Activated CD4-positive, alpha-beta T cell treated with anti-CD3 and anti-CD28 coated beads for 1 hour (primary cell): ENCODE data around the gene LTBP3.

Experiments used
- DNase-seq: peaks from one replicate; pipeline ENCODE4 v3.0.0-alpha.2; 2020

Gene LTBP3

GRCh38 chr11:65552388-65552951, 5.7 kb downstream of the LTBP3 start:
- DNase-seq, result no peak

DNA sequence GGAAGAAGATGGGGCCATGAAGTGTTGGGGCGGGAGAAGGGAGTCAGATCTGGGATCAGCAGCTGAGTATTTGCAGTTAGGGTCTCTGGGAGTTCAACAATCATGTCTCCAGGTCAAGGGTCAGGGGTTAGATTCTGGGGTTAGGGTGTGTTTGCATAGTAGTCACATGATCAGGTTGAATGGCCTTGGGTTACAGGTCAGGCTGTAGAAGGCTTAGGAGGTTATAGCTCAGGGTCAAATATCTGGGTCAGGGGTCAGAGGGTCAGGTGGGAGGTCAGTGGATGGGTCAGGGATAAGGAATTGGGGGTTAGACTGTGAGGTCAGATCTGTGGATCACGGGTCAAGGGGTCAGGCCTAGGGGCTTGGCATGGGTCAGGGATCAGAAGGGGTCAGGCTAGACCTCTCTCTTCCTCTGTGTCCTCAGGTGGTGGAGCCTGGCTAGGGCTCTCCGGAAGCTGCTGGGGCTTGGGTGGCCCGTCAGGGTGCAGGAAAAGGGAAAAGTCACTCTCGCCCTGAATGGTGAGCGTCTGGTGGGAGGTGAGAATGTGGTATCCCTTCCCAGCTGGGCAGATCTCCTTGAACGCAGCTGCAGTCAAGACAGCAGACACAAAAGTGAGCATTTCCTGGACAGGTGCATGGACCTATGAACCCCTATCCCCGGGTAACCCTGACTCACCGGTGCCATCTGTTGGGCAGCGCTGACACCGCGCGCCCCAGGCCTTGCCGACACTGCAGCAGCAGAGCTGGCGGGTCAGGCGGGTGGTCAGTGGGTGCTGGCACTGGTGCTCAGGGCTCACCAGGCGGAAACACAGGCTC, 6.4 kb downstream of the LTBP3 start:
- no peak for DNase-seq

GRCh38 chr11:65549096-65549495, 9.1 kb downstream of the LTBP3 start:
- DNase-seq, result no peak

- no peak for DNase-seq
These were observed 9.8 kb downstream of the LTBP3 start for GRCh38 chr11:65548395-65548794.

DNA sequence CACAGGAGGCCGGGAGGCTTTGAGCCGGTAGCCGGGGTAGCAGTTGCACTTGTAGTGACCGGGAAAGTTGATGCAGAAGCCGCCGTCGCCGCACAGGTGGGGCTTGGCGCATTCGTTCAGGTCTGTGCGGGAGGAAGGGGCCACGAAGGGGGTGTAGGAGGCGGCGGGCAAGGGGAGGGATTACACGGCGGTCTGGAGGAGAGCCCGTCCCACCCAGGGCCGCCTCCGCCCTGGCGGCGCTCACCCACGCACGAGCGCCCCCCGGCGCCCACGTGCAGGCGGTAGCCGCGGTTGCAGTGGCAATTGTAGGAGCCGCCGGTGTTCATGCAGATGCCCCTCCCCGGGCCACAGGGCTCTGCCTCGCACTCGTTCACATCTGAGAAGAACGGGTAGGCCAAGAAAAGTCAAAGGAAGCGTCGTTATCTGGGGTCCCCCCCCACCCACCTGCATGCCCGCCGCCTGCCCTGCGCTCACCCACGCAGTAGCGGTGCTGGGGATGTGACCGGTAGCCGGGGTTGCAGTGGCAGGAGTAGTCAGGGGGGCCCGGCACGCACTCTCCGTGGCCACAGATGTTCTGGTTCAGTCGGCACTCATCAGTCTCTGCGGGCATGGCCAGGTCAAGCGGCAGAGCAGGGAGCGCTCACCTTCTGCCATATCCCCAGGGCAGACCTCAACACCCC, 10.6 kb downstream of the LTBP3 start:
- no peak for DNase-seq

- peak; percentile 97 for DNase-seq
These were observed 11.8 kb downstream of the LTBP3 start for GRCh38 chr11:65546217-65546958.

DNA sequence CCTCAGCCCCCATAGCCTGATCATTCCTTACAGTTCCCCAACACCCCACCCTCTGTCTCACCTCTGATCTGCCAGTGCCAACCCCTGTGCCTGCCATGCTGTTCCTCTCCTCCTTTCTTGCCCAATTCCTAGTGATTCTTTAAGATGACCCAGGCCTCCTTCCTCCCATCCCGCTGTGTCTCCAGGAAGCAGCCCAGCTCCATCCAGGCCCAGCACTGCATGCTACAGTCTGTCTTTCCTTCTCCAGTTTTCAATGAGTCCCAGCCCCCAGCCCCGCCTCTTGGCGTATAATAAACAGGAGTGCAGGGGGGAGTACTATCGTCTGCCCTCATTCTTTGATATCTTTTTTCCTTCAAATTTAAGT, 12.3 kb downstream of the LTBP3 start:
- DNase-seq, result no peak

GRCh38 chr11:65542738-65543390, 15.3 kb downstream of the LTBP3 start:
- DNase-seq, result no peak

DNA sequence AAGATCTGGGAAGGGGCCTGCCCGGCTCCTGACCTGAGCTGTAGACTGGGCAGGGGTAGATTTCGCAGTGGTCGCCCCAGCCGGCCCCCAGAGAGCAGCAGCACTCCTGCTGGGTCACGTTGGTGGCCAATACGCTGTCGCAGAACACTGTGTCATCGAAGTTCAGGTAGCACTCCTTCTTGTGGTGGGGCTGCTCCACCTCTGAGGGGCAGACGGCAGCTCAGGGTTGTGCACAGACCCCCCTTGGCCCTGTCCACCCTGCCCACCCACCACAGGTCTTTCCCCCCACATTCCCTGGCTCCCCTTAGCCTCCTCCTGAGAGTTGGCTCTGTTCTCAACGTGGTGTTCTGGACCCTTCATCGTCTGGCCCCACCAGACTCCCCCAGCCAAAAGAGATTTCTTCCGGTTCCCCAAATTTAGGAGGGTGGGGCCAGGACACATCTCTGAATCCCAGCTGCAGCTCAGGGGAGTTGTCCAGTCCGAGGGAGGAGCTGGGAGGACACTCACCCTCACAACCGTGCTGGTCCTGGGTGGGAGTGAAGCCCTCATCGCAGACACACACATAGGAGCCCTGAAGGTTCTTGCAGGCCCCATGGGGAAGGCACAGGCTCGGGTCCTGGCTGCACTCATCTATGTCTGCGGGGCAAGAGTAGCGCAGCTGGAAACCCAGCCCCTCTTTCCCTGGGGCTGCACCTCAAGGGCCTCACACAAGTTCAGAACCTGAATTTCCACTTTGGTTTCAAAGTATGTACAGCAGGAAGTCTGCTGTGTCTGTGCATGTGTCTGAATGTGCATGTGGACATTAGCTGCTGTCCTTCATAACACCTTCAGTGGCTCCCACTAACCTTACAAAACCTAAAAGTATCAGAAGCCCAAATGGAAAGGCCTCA, 16.8 kb downstream of the LTBP3 start:
- no peak for DNase-seq

- DNase-seq, result peak; percentile 77
These were observed 17.7 kb downstream of the LTBP3 start for GRCh38 chr11:65540290-65541092.

DNA sequence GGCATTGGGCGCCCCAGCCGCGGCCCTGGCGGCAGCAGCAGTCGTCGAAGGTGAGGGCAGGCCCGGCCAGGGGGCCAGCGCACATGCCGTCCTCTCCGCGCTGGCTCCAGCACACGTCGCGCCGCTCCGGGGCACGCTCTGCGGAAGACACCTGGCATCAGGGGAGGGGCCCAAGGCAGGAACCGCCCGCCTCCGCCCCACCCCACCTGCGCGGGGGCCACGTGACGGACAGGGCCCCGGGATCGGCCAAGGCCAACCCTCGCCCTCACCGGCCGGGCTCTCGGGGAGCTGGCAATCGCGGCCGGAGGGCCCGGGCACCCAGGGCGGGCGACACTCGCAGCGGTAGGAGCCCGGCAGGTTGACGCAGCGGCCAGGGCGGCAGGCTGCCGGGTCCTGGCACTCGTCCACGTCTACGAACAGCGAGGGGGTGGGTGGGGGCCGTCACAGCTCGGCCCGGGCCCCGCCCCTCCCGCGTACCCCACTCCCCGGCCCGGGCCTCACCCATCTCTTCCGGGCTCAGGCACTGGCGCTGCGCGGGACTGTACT, 18.3 kb downstream of the LTBP3 start:
- DNase-seq, result no peak

DNA sequence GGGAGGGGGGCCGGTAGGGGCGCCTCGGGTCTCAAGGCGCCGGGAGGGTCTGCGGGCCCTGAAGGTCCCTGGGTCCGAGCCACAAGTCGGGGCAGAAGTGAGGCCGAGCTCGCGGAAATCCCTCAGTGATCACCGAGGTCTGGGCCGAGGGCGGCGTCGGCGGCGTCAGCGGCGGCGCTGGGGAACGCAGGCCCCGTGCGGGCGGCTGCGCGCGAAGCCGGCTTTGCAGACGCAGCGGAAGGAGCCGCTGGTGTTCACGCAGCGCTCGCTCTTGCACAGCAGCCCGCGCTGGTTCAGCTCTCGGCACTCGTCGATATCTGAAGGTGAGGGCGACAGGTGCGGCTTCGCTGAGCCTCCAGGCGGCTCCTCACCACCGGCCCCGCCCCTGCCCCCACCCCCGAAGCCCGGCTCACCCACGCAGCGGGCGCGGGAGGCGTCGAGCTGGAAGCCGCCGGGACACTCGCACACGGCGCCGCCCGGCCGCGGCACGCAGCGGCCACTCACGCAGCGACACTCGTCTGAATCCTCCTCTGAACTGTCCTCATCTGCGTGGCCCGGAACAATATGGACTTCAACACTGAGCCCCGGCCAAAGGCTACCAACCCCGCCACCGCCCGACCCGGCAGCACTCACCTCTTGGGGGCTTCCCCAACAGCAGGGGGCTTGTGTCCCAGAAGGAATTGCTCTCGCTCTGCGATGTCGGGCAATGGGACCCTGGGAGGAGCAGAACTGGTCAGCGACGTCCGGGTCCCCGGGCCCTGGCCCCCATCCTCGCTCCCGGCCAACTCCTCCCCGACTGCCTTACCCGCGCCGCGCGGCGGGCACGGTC, 19.0 kb downstream of the LTBP3 start:
- DNase-seq, result no peak

DNA sequence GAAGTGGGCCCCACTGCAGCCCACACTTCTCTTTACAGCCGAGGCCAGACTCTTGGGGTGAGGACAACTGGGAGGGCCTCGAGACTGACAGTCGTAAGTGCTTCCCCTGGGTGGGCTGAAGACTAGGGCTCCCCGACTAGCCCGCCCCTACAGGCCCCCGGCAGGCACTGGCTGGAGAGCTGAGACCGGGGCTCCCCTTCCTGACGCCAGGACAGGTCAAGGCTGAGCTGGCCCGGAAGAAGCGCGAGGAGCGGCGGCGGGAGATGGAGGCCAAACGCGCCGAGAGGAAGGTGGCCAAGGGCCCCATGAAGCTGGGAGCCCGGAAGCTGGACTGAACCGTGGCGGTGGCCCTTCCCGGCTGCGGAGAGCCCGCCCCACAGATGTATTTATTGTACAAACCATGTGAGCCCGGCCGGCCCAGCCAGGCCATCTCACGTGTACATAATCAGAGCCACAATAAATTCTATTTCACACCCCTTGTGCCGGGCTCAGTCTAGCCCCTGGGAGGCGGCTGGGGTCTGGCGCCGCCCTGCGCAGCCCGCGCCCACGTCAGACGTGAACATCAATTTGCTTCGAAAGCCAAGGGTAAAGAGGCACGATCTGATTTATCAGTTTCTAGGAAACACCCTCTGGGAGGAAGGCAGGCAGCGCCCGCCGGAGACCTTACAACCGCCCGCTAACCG, 19.8 kb downstream of the LTBP3 start:
- no peak for DNase-seq

DNA sequence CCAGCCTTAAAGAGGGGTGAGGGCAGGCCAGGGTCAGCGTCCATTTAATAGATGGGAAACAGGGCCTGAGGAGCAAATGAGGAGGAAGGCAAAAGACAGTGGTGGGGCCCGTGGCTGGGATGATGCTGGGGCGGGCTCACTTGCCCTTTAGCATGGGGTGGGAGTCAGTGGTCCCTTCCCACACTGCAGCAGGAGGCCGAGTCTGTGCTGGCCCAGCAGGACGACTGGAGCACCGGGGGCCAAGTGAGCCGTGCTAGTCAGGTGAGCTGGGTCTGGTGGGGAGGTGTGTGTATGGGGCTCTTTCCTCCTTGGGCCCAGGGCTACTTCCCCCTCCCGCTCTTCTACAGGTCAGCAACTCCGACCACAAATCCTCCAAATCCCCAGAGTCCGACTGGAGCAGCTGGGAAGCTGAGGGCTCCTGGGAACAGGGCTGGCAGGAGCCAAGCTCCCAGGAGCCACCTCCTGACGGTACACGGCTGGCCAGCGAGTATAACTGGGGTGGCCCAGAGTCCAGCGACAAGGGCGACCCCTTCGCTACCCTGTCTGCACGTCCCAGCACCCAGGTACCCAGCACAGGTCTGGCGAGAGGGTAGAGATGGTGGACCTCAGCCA, 20.4 kb downstream of the LTBP3 start:
- DNase-seq, result no peak

DNA sequence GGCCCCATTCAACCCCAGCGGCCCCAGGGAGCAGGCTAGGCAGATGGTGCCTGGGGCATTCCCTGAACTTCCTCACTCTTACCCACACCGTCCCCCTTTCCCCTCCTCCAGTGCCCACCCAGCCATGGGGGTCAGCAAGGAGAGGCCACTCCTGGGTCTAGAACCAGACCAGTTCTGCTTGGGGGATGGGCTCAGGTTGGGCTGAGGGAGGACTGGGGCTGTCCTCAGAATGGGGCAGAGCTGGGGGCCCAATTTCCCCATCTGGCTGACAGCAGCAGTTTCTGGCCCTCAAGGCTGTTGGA, 20.9 kb downstream of the LTBP3 start:
- DNase-seq, result no peak

GRCh38 chr11:65536412-65537295, 21.5 kb downstream of the LTBP3 start:
- DNase-seq, result no peak

GRCh38 chr11:65535102-65535501, 23.1 kb downstream of the LTBP3 start:
- DNase-seq, result no peak
